Body of pancreas (tissue), 4 donors: Measurements from ENCODE around the gene RUSF1. TPM values are rescaled to one million over a fixed set of nuclear protein-coding genes. Genes with fewer than 3 reads are reported as not detected.

ENCODE experiments used
- ATAC-seq: fragments of 150-250 bp; one replicate; pipeline ENCODE4 v1.9.1; 2016
- DNase-seq, 4 donors: peaks; one replicate each; pipeline ENCODE4 v3.0.0-alpha.2; 2019
- H3K27ac ChIP-seq, 4 donors: fragments of 200-600 bp; sonication (generic); 1 replicate in 3 of 4; 2 replicates in 1 of 4; pipeline versions ENCODE4 v1.5.1 to v1.6.1; 2016 to 2019; ENCODE audit warnings: mild to moderate bottlenecking in 1 of 4, mixed read lengths in 1 of 4, moderate library complexity in 1 of 4
- H3K27me3 ChIP-seq, 2 donors: fragments of 200-600 bp; sonication (generic); one replicate each; pipeline ENCODE4 v1.6.0; 2016; ENCODE audit warnings: mild to moderate bottlenecking in 1 of 2
- H3K36me3 ChIP-seq, 2 donors: fragments of 200-600 bp; sonication (generic); replicated peaks in 1 of 2; 2 replicates each; pipeline ENCODE4 v1.5.1; 2016; ENCODE audit warnings: low read depth in 2 of 2; ENCODE audit not compliant: insufficient read depth in 1 of 2
- H3K4me1 ChIP-seq: fragments of 200-600 bp; sonication (generic); one replicate; pipeline ENCODE4 v1.6.0; 2016
- H3K4me3 ChIP-seq, 2 donors: fragments of 200-600 bp; sonication (generic); 1 replicate in 1 of 2; 2 replicates in 1 of 2; pipeline ENCODE4 v1.5.1; 2016 to 2019
- H3K9me3 ChIP-seq, 3 donors: fragments of 200-600 bp; sonication (generic); 1 replicate in 2 of 3; 2 replicates in 1 of 3; pipeline ENCODE4 v1.5.1; 2016
- POLR2A ChIP-seq, 3 donors: fragments of 450-650 bp; IDR thresholded peaks; one replicate each; pipeline ENCODE4 v1.6.1; 2016; ENCODE audit warnings: antibody characterized with exemption in 3 of 3, mild to moderate bottlenecking in 2 of 3
- WGBS, 2 donors: methylation state at CpG; one replicate each; pipeline ENCODE4 v1.1.5; 2017; 5-methylcytosine and 5-hydroxymethylcytosine counted together
- intact Hi-C: fragments of 100-400 bp; cut with DNase I; formaldehyde crosslinking; loops from one replicate; pipeline ENCODE4 v1.15.1; 2023
- total RNA-seq, 2 donors: library from RNA; depleted of rRNA; stranded (reverse); fragments of >200 nt; gene quantifications; one replicate each; pipeline ENCODE4 v1.1.0, GENCODE V29; 2016
- TF ChIP-seq, protein P1 (sequence below), 7 experiments: fragments of 450-650 bp in 4 of 7; fragments of 200-600 bp in 3 of 7; sonication (generic) in 3 of 7; IDR thresholded peaks; one replicate each; pipeline ENCODE4 v1.5.1; 2016 to 2019; ENCODE audit warnings: antibody characterized with exemption in 7 of 7

RUSF1 gene
- total RNA-seq, 2 donors from 2014 or later, result 72.9 to 77.5 TPM

DNA sequence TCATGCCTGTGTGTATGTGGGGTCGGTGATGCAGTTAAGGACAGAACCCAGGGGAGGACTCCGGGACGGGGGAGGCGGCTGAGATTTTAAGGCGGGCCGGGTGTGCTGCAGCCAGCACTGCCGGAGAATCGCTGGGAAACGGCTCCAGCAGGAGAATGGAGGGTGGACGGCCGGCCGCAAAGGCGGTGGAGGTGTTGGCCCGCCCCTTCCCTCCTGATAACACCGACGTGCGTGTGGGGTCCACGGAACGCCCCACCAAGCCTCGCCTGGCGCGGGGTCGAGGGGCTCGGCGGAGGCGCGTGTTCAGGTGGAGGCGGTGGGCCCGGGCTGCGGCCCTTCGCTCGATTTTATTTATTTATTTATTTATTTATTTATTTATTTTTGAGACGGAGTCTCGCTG, 66.2 kb downstream of the RUSF1 start:
- 58 to 71% methylated on average over 33 to 34 of the region's 34 CpGs for WGBS, 2 donors
- peaks cover 8% of the 10 kb centered on the region for H3K4me1 ChIP-seq
- no peaks in the 10 kb centered on the region for H3K27me3 ChIP-seq
- H3K9me3 ChIP-seq, result no peaks in the 10 kb centered on the region
- H3K4me3 ChIP-seq, result peak overlapping the region; percentile 41 to 60
- DNase-seq, result peak in 1 of 4 donors; percentile 35
- intact Hi-C loops, result no loop called here
- H3K27ac ChIP-seq, result peak overlapping the region in 3 of 4 donors; percentile 91 to 94 (median 92)
- H3K36me3 ChIP-seq, result no peaks in the 10 kb centered on the region
- TF ChIP-seq POLR2A (IDR thresholded peaks at IDR 0.05), result no peak
- TF ChIP-seq, protein P1, sequence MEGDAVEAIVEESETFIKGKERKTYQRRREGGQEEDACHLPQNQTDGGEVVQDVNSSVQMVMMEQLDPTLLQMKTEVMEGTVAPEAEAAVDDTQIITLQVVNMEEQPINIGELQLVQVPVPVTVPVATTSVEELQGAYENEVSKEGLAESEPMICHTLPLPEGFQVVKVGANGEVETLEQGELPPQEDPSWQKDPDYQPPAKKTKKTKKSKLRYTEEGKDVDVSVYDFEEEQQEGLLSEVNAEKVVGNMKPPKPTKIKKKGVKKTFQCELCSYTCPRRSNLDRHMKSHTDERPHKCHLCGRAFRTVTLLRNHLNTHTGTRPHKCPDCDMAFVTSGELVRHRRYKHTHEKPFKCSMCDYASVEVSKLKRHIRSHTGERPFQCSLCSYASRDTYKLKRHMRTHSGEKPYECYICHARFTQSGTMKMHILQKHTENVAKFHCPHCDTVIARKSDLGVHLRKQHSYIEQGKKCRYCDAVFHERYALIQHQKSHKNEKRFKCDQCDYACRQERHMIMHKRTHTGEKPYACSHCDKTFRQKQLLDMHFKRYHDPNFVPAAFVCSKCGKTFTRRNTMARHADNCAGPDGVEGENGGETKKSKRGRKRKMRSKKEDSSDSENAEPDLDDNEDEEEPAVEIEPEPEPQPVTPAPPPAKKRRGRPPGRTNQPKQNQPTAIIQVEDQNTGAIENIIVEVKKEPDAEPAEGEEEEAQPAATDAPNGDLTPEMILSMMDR (IDR thresholded peaks at IDR 0.05), result no peak
- ATAC-seq, result no peak

DNA sequence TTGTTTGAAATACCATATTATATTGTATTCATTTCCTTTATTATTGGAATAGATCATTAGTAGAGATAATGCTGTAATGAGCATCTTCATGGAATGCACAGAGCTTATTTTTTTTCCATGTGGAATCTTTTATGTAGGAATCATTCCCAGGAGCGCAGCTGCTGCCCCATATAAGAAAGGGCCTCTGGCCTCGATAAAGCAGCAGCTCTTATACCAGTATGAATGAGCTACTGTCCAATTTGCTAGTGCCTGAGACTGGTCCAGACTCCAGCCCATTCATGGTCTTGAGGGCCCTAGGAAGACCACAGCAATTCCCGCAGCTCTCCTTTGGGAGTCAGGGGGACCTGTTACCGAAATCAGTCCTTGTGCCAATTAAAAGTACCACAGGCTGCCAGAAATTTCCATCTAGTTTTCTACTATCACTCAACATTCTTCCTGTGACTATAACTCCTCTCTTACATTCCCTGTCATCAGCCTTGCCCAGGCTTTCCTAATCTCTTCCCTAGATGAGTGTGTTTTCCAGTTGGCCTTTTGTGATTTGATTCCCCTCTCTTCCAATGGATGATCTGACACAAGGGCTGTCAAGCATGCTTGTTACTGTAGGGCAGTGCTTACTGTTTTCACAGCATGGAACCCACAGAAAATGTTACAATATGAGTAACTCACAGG, 67.5 kb downstream of the RUSF1 start:
- TF ChIP-seq POLR2A (IDR thresholded peaks at IDR 0.05), result no peak
- TF ChIP-seq, protein P1 (IDR thresholded peaks at IDR 0.05), result no peak
- WGBS, 2 donors, result 63 to 73% methylated on average over 4 of the region's 4 CpGs
- no peaks in the 10 kb centered on the region for H3K36me3 ChIP-seq
- peaks cover 8% of the 10 kb centered on the region for H3K4me1 ChIP-seq
- ATAC-seq (no peak), DNase-seq (no peak)
- no peak overlapping the region for H3K27ac ChIP-seq
- H3K9me3 ChIP-seq, result no peaks in the 10 kb centered on the region
- H3K4me3 ChIP-seq, result no peak overlapping the region
- H3K27me3 ChIP-seq, result no peaks in the 10 kb centered on the region
- intact Hi-C loops, result no loop called here

DNA sequence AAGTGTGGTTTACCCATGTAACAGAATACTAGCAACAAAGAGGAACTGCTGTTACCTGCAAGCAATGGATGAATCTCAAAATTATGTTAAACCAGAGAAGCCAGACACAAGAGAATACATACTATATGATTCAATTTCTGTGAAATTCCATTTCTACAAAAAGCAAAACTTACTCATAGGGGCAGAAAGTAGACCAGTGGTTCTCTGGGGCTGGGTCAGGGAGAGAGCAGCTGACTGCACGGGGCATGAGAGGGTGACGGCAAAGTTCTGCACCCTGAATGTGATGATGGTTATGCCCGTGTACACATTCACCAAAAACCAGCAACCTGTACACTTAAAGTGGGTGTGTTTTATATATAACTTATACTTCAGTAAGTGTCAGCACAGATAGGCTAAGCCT, 68.7 kb downstream of the RUSF1 start:
- TF ChIP-seq, protein P1 (IDR thresholded peaks at IDR 0.05), result no peak
- no peak for TF ChIP-seq POLR2A (IDR thresholded peaks at IDR 0.05)
- WGBS, 2 donors, result 77 to 86% methylated on average over 3 of the region's 3 CpGs
- H3K27me3 ChIP-seq, result no peaks in the 10 kb centered on the region
- ATAC-seq (no peak), DNase-seq (no peak)
- no peaks in the 10 kb centered on the region for H3K9me3 ChIP-seq
- intact Hi-C loops, result loop anchor here (5.0 kb wide), 1 partner anchor 457 kb away; no protein-coding TSS in a partner anchor
- no peaks in the 10 kb centered on the region for H3K36me3 ChIP-seq
- peaks cover 8% of the 10 kb centered on the region for H3K4me1 ChIP-seq
- no peak overlapping the region for H3K27ac ChIP-seq
- H3K4me3 ChIP-seq, result no peak overlapping the region

Other genes with a start within 250 kb of the RUSF1 start
- 1 to 10 TPM; 3.3 to 6.5 TPM for gene ITGAM, start 248.4 kb downstream of the RUSF1 start, total RNA-seq
- 1 to 10 TPM; 3.0 to 8.6 TPM for gene ITGAX, start 153.2 kb downstream of the RUSF1 start, total RNA-seq
- not detected for gene ITGAD, start 115.1 kb downstream of the RUSF1 start, total RNA-seq
- gene COX6A2, start 80.0 kb downstream of the RUSF1 start, total RNA-seq, result not detected
- 1 to 10 TPM; 3.6 to 4.7 TPM for gene ZNF843, start 65.6 kb downstream of the RUSF1 start, total RNA-seq
- gene ARMC5, start 48.9 kb downstream of the RUSF1 start, total RNA-seq, result 10 to 100 TPM in 1 of 2 donors, 1 to 10 TPM in 1; 4.2 to 13.2 TPM
- 10 to 100 TPM in 1 of 2 donors, 1 to 10 TPM in 1; 8.6 to 16.6 TPM for gene TGFB1I1, start 36.2 kb downstream of the RUSF1 start, total RNA-seq
- under 1 TPM in 1 of 2 donors, not detected in 1; 0.26 TPM for gene SLC5A2, start 25.3 kb downstream of the RUSF1 start, total RNA-seq
- not detected for gene AHSP, start 19.5 kb upstream of the RUSF1 start, total RNA-seq